Ovary (tissue), 9 donors: ENCODE measurements around the gene YPEL4. TPM values are rescaled to one million over a fixed set of nuclear protein-coding genes. Genes with fewer than 3 reads are reported as not detected.

Experiments
- DNase-seq, 5 donors: peaks; one replicate each; pipeline ENCODE4 v3.0.0-alpha.2; 2019 to 2020
- H3K27ac ChIP-seq, 2 donors: fragments of 200-600 bp; one replicate each; pipeline versions ENCODE4 v1.5.1 to v1.8.0; 2019 to 2022
- H3K27me3 ChIP-seq: fragments of 200-600 bp; one replicate; pipeline ENCODE4 v1.8.0; 2022
- H3K36me3 ChIP-seq: fragments of 200-600 bp; sonication (generic); one replicate; pipeline ENCODE4 v1.5.1; 2019
- H3K4me1 ChIP-seq: one replicate; pipeline ENCODE4 v1.8.1; 2013; ENCODE audit warnings: mild to moderate bottlenecking, moderate library complexity; ENCODE audit not compliant: insufficient read depth
- H3K4me3 ChIP-seq: fragments of 200-600 bp; sonication (generic); one replicate; pipeline ENCODE4 v1.5.1; 2017
- H3K9me3 ChIP-seq, 2 donors: fragments of 200-600 bp in 1 of 2; sonication (generic) in 1 of 2; one replicate each; pipeline versions ENCODE4 v1.5.1 to v1.8.1; 2013 to 2019; ENCODE audit warnings: mild to moderate bottlenecking in 1 of 2, moderate library complexity in 1 of 2
- CTCF ChIP-seq, 3 donors: fragments of 450-650 bp in 2 of 3; fragments of 200-600 bp in 1 of 3; IDR thresholded peaks; one replicate each; pipeline versions ENCODE4 v1.5.1 to v1.8.0; 2016 to 2022; ENCODE audit warnings: antibody characterized with exemption in 3 of 3, mild to moderate bottlenecking in 1 of 3
- EP300 ChIP-seq: sonication (generic); formaldehyde crosslinking; IDR thresholded peaks from one replicate; pipeline ENCODE4 v1.6.1; 2017; ENCODE audit warnings: antibody characterized with exemption
- POLR2A ChIP-seq: fragments of 450-650 bp; IDR thresholded peaks from one replicate; pipeline ENCODE4 v1.6.1; 2017; ENCODE audit warnings: antibody characterized with exemption, mild to moderate bottlenecking, moderate library complexity
- WGBS, 3 donors: extraction: QIAGEN DNeasy Blood & Tissue Kit in 1 of 3; methylation state at CpG; one replicate each; pipeline versions ENCODE4 v1.1.5 to v1.1.7; 2013 to 2017; 5-methylcytosine and 5-hydroxymethylcytosine counted together
- intact Hi-C, 4 donors: fragments of 100-400 bp; cut with DNase I; formaldehyde crosslinking; loops; one replicate each; pipeline versions ENCODE4 v1.11.0 to v1.15.1; 2022 to 2023
- polyA plus RNA-seq, 2 donors: library from polyadenylated mRNA; stranded (reverse); fragments of 200-250 nt in 1 of 2; fragments of 350-450 nt in 1 of 2; fragmentation: Illumina TruSeq in 1 of 2; extraction: RNeasy Lipid Tissue Mini Kit (QIAGEN cat#74804) in 1 of 2; gene quantifications; one replicate each; pipeline ENCODE4 v1.2.3, GENCODE V29; 2013 to 2014
- total RNA-seq, 7 donors: library from RNA; depleted of rRNA in 2 of 7; stranded (reverse); fragments of >200 nt in 2 of 7; fragmentation: NEBNext Ultra II Directional in 3 of 7; extraction: Animal tissue kit (Norgen Biotek cat#: 25700) in 3 of 7; gene quantifications; one replicate each; pipeline versions ENCODE4 v1.1.0 to v1.2.4, GENCODE V29; 2016 to 2023
- donor health status: DM: no; HTN: no; CAD: no; lungs with moderate emphysema.
- donor health status: DM: no; HTN: no; CAD: no.
- donor health status: Bipolar disorder and iron deficiency.
- donor health status: DM: yes; HTN: yes; CAD: no.
- donor health status: DM: no; HTN: no; CAD: no.
- donor health status: DM: yes; HTN: yes; CAD: no.

The YPEL4 gene
- total and polyA plus RNA-seq, 9 donors: 2.1 to 15.3 (median 6.5) TPM

DNA sequence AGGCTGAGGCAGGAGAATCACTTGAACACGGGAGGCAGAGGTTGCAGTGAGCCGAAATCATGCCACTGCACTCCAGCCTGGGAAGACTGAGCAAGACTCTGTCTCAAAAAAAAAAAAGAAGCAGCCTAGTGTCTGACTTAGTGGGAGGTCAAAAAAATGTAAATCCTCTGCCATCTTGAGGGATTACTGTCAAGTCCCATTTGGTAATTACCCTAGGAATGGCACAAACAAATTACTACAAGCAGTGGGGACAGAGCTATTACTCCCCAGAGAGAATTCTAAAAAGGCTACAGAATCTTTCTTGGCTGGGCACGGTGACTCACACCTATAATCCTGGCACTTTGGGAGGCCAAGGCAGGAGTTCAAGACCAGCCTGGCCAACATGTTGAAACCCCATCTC, 48.4 kb downstream of the YPEL4 start:
- TF ChIP-seq POLR2A: no peak
- TF ChIP-seq EP300: no peak
- TF ChIP-seq CTCF (IDR thresholded peaks at IDR 0.05): no peak
- intact Hi-C loops: no loop called here
- WGBS, 3 donors: 89 to 96% (median 93%) methylated on average over 3 of the region's 3 CpGs
- Histone ChIP-seq H3K27me3 (no peaks in the 10 kb centered on the region), H3K9me3 (no peaks in the 10 kb centered on the region), H3K27ac (no peak overlapping the region), H3K36me3 (no peaks in the 10 kb centered on the region), H3K4me1 (peaks cover 6% of the 10 kb centered on the region), H3K4me3 (no peak overlapping the region)
- no peak for DNase-seq

DNA sequence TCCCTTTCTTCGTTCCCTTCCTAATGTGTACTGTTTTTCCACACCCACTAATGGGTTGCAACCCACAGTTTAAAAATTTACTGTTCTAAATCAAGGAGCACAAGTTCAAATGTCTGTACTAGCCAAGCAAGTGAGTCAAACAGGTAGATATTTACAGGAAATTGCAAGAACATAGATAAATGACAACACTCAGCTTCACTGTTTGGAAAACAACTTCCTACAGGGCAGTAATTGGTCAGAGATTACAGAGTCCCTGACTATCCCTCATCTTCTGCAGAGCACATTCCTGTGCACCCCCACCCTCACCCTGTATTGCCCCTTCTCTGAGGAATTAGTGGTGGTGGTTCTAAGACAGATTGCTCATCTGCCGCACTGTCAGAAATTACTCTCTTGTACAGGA, 50.3 kb downstream of the YPEL4 start:
- no peaks in the 10 kb centered on the region for H3K36me3 ChIP-seq
- WGBS, 3 donors: 25 to 48% (median 46%) methylated on average over 2 of the region's 2 CpGs
- H3K27me3 ChIP-seq: no peaks in the 10 kb centered on the region
- TF ChIP-seq POLR2A (no peak), EP300 (no peak), CTCF (IDR thresholded peaks at IDR 0.05) (no peak)
- H3K4me3 ChIP-seq: peak overlapping the region; percentile 60
- peaks cover 7% of the 10 kb centered on the region for H3K4me1 ChIP-seq
- peak overlapping the region in 1 of 2 donors; percentile 96 for H3K27ac ChIP-seq
- H3K9me3 ChIP-seq: no peaks in the 10 kb centered on the region
- no peak for DNase-seq
- intact Hi-C loops: no loop called here

- DNase-seq: peak in 3 of 5 donors; percentile 22 to 43 (median 25)
- Histone ChIP-seq H3K4me1 (peaks cover 5% of the 10 kb centered on the region), H3K27me3 (no peaks in the 10 kb centered on the region), H3K4me3 (peak overlapping the region; percentile 60), H3K36me3 (no peaks in the 10 kb centered on the region), H3K9me3 (no peaks in the 10 kb centered on the region), H3K27ac (peak overlapping the region in 1 of 2 donors; percentile 96)
- TF ChIP-seq CTCF (IDR thresholded peaks at IDR 0.05) (no peak), POLR2A (peak; percentile 22)
- 19 to 38% (median 23%) methylated on average over 5 of the region's 5 CpGs for WGBS, 3 donors
- intact Hi-C loops: no loop called here
These were observed 50.9 kb downstream of the YPEL4 start for GRCh38 chr11:57598831-57599155.

GRCh38 chr11:57597916-57598830, 51.5 kb downstream of the YPEL4 start:
- WGBS, 3 donors: 1% methylated on average over 33 of the region's 33 CpGs
- peak; percentile 88 to 93 (median 92) for DNase-seq

More at GRCh38 chr11:57597916-57598830, 51.5 kb downstream of the YPEL4 start:
- no peaks in the 10 kb centered on the region for H3K36me3 ChIP-seq
- intact Hi-C loops: no loop called here
- no peaks in the 10 kb centered on the region for H3K27me3 ChIP-seq
- TF ChIP-seq POLR2A (no peak), EP300 (no peak), CTCF (IDR thresholded peaks at IDR 0.05) (no peak)
- peaks cover 5% of the 10 kb centered on the region for H3K4me1 ChIP-seq
- H3K27ac ChIP-seq: peak overlapping the region; percentile 91 to 96
- H3K9me3 ChIP-seq: no peaks in the 10 kb centered on the region
- H3K4me3 ChIP-seq: peak overlapping the region; percentile 60
